ENCODE measurements around the gene MRPS22. TPM values are rescaled to one million over a fixed set of nuclear protein-coding genes. Genes with fewer than 3 reads are reported as not detected.

The MRPS22 gene
- polyA plus RNA-seq (2011; rRNA removed) (38.2 and 58.3 TPM in 2 replicates), polyA minus RNA-seq (2011; rRNA and poly(A)+ RNA removed) (16.3 and 17.0 TPM in 2 replicates)

DNA sequence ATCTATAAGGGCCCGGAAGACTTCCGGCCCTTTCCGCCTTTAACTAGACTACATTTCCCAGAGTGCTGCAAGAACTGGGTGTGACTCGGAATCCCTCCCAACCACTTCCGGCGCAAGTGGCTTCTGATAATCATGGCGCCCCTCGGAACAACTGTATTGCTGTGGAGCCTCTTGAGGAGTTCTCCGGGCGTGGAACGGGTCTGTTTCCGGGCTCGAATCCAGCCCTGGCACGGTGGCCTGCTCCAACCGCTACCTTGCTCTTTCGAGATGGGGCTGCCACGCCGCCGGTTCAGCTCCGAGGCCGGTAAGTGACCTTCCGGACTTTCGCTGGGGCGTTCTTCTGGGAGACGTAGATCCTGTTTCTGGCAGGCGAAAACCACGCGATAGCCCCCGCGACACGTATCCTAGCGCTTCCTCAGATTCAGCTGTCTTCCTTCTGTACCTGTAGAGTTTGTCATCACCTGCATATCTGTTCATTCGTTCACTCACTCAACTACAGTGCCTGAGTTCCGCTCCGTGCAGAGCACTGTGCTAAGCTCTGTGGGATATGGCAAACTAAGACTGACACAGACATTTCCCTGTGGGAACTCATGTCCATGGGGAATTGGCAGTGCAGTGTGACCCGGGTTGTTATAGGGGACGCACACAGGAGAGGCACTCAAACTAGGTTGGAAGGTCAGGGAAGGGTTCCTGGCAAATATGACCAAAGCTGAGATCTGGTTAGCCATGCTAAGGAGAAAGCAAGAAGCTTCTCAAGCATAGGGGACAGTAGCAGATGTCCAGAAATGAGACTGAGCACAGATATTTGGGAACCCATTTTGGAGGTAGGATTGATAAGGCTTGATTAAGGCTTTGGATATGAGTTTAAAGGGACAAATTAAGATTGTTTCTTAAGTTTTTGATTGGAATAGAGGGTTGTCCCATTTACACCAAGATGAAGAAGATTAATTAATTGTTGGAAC, at the start of gene MRPS22:
MRPS22 (plus strand) TSS at position 126 of the 962 bp plus-strand sequence; CDS start at position 133, 7 bp downstream.
- CTCF ChIA-PET, result interaction anchor here (0.8 to 2.0 kb wide), 2 partner anchors 12 to 232 kb away, joined by 3 to 8 read pairs; no protein-coding TSS in a partner anchor
- TF ChIP-seq, protein P1, sequence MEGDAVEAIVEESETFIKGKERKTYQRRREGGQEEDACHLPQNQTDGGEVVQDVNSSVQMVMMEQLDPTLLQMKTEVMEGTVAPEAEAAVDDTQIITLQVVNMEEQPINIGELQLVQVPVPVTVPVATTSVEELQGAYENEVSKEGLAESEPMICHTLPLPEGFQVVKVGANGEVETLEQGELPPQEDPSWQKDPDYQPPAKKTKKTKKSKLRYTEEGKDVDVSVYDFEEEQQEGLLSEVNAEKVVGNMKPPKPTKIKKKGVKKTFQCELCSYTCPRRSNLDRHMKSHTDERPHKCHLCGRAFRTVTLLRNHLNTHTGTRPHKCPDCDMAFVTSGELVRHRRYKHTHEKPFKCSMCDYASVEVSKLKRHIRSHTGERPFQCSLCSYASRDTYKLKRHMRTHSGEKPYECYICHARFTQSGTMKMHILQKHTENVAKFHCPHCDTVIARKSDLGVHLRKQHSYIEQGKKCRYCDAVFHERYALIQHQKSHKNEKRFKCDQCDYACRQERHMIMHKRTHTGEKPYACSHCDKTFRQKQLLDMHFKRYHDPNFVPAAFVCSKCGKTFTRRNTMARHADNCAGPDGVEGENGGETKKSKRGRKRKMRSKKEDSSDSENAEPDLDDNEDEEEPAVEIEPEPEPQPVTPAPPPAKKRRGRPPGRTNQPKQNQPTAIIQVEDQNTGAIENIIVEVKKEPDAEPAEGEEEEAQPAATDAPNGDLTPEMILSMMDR (IDR thresholded peaks at IDR 0.05; ENCODE audit: insufficient read depth, low read depth, low read length), result no peak

DNA sequence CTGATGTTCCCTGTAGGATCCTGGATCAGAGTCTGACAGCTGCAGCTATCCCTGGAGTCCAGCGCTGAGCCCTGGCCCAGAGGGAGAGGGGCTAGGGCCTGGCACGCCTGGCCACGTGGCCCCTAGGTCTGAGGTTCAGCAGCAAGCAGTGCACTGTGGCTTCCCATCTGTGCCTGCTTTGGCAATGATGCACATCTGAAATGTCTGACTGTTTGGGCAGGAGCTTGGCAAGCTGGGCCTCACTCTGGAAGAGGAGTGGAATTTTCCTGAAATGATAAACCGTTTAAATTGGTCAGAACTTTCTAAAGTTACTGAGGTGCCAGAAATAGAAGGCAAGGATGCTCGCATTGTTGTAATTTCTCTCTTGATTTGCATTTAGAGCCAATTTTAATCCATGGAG, 48.8 kb upstream of the MRPS22 start:
- Histone ChIP-seq H3K4me3 (ENCODE audit: low read depth, low read length) (no peak overlapping the region), H3K27me3 (ENCODE audit: control insufficient read depth, insufficient read depth, low read length) (no peaks in the 10 kb centered on the region), H3K36me3 (ENCODE audit: control insufficient read depth, insufficient read depth, low read length) (no peaks in the 10 kb centered on the region)
- ChIA-PET POLR2A (no interaction called here), CTCF (interaction anchor here (1.4 kb wide), 1 partner anchor 12 kb away, joined by 5 read pairs; no protein-coding TSS in a partner anchor)
- TF ChIP-seq, protein P1 (IDR thresholded peaks at IDR 0.05; ENCODE audit: insufficient read depth, low read depth, low read length), result no peak
- no peak for DNase-seq (ENCODE audit: low read depth)

More for the DNA sequence above, at the start of gene MRPS22:
- H3K36me3 ChIP-seq (ENCODE audit: control insufficient read depth, insufficient read depth, low read length), result 0 out of 2 replicates have a peak, but pooled peaks cover 6% of the 10 kb centered on the region
- no peaks in the 10 kb centered on the region for H3K27me3 ChIP-seq (ENCODE audit: control insufficient read depth, insufficient read depth, low read length)
- peak within 1 kb of the TSS; percentile 70 for H3K4me3 ChIP-seq (ENCODE audit: low read depth, low read length)
- POLR2A ChIA-PET, result interaction anchor here (0.6 kb wide), 1 partner anchor 42 kb away, joined by 6 read pairs; no protein-coding TSS in a partner anchor
- DNase-seq (ENCODE audit: low read depth), result peak; percentile 49

DNA sequence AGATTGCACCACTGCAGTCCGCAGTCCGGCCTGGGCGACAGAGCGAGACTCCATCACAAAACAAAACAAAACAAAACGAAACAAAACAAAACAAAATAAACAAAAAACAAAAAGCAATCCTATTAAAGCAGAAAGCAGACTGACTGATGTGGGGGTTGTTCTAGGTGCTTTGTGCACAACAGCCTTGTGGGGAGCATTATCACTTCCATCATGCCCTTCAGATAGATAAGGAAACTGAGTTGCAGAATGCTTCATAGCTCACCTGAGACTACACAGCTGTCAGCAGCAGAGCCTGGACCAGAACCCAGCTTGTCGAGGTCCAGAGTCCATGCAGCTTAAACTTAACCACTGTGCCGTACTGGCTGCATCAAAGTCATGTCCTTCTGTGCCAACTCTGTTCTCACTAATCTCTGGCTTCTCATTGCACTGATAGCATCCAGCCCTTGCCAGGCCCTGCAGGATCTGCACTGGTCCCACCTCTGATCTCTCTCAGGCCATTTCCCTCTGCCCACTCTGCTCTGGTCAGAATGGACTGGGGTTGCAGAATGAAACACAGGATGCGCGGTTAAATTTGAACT, 47.6 kb upstream of the MRPS22 start:
- Histone ChIP-seq H3K27me3 (ENCODE audit: control insufficient read depth, insufficient read depth, low read length) (no peaks in the 10 kb centered on the region), H3K4me3 (ENCODE audit: low read depth, low read length) (no peak overlapping the region), H3K36me3 (ENCODE audit: control insufficient read depth, insufficient read depth, low read length) (no peaks in the 10 kb centered on the region)
- POLR2A ChIA-PET, result no interaction called here
- CTCF ChIA-PET, result interaction anchor here (0.9 to 1.4 kb wide), 2 partner anchors 13 to 33 kb away, joined by 3 to 5 read pairs; no protein-coding TSS in a partner anchor
- TF ChIP-seq, protein P1 (IDR thresholded peaks at IDR 0.05; ENCODE audit: insufficient read depth, low read depth, low read length), result no peak
- DNase-seq (ENCODE audit: low read depth), result no peak

DNA sequence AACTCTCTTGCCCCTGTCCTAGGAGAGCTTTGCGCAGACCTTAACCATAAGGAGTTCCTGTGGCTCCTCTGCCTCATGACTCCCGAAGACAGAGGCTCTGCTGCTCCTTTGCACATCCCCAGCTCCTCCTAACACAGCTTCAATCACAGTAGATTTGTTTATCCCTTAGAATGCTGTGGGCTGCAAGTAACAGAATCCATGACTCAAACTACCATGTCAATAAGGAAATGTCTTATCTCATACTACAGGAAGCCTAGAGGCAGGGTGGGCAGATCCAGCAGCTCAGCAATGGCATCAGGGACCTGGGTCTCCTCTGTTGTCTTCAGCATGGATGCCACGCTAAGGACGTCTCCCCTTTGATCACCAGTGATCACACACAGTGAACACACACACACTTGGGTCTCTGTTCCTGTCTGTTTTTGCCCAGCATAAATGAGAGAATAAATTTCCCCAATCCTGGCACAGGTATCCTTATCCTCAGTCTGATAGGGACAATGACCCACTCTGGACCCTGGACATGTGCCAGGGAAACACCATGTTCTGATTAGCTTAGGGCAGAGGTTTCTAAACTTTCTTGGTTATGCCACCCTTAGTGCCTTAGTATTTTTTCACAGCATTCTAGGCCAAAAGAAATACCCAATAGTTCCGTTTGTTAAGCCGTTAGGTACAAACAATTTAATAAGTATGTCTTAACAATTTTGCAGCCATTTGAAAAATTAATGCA, 46.1 kb upstream of the MRPS22 start:
- ChIA-PET CTCF (interaction anchor here (0.8 to 2.2 kb wide), 2 partner anchors 21 to 186 kb away, joined by 3 to 9 read pairs; no protein-coding TSS in a partner anchor), POLR2A (no interaction called here)
- Histone ChIP-seq H3K36me3 (ENCODE audit: control insufficient read depth, insufficient read depth, low read length) (no peaks in the 10 kb centered on the region), H3K4me3 (ENCODE audit: low read depth, low read length) (no peak overlapping the region), H3K27me3 (ENCODE audit: control insufficient read depth, insufficient read depth, low read length) (no peaks in the 10 kb centered on the region)
- TF ChIP-seq, protein P1 (IDR thresholded peaks at IDR 0.05; ENCODE audit: insufficient read depth, low read depth, low read length), result no peak
- no peak for DNase-seq (ENCODE audit: low read depth)

Measured in BJ (cell line).